Smooth muscle cell (in vitro differentiated cells): ENCODE measurements around the gene VMP1. TPM values are rescaled to one million over a fixed set of nuclear protein-coding genes. Genes with fewer than 3 reads are reported as not detected.
"Not testable (repeated sequence)": the region's sequence is repeated elsewhere in the genome, so short reads cannot be mapped to it uniquely, and the experiment has no call there.

Experiments used
- DNase-seq: peaks from one replicate; lab custom pipeline; 2025; ENCODE audit not compliant: unreplicated experiment; lab: John Stamatoyannopoulos, UW
- H2AFZ ChIP-seq: fragments of 200-600 bp; sonication (generic); 2 replicates; pipeline ENCODE4 v1.6.0; 2016; ENCODE audit warnings: antibody characterized with exemption, low read depth, mild to moderate bottlenecking
- H3F3A ChIP-seq: fragments of 200-600 bp; sonication (generic); 2 replicates; pipeline ENCODE4 v1.6.0; 2017; ENCODE audit warnings: antibody characterized with exemption, low read depth
- H3K27ac ChIP-seq: fragments of 200-600 bp; sonication (generic); 2 replicates; pipeline ENCODE4 v1.5.1; 2016; ENCODE audit warnings: low read depth, mild to moderate bottlenecking
- H3K27me3 ChIP-seq: fragments of 200-600 bp; sonication (generic); 2 replicates; pipeline ENCODE4 v1.6.1; 2016; ENCODE audit warnings: low read depth, mild to moderate bottlenecking
- H3K36me3 ChIP-seq: fragments of 200-600 bp; sonication (generic); 2 replicates; pipeline ENCODE4 v1.5.1; 2016; ENCODE audit warnings: low read depth
- H3K4me1 ChIP-seq: fragments of 200-600 bp; sonication (generic); 2 replicates; pipeline ENCODE4 v1.5.1; 2016; ENCODE audit warnings: low read depth
- H3K4me2 ChIP-seq: fragments of 200-600 bp; sonication (generic); 2 replicates; pipeline ENCODE4 v1.6.0; 2016; ENCODE audit warnings: mild to moderate bottlenecking
- H3K4me3 ChIP-seq: fragments of 200-600 bp; sonication (generic); 2 replicates; pipeline ENCODE4 v1.5.1; 2016; ENCODE audit warnings: mild to moderate bottlenecking
- H3K79me2 ChIP-seq: fragments of 200-600 bp; sonication (generic); 2 replicates; pipeline ENCODE4 v1.6.0; 2016; ENCODE audit warnings: low read depth, mild to moderate bottlenecking
- H3K9ac ChIP-seq: fragments of 200-600 bp; sonication (generic); 2 replicates; pipeline ENCODE4 v1.6.0; 2016; ENCODE audit warnings: low read depth
- H3K9me3 ChIP-seq: fragments of 200-600 bp; sonication (generic); replicated peaks from 2 replicates; pipeline ENCODE4 v1.5.1; 2016; ENCODE audit warnings: low read depth
- H4K20me1 ChIP-seq: fragments of 200-600 bp; sonication (generic); 2 replicates; pipeline ENCODE4 v1.6.0; 2016; ENCODE audit warnings: low read depth
- WGBS: methylation state at CpG from one replicate; pipeline ENCODE4 v1.1.7; 2016; ENCODE audit warnings: low lambda C conversion rate; 5-methylcytosine and 5-hydroxymethylcytosine counted together
- polyA plus RNA-seq: library from polyadenylated mRNA; unstranded; fragments of >200 nt; fragmentation: Nextera tagmentation; extraction: Ambion mirVana; gene quantifications from 2 replicates; pipeline ENCODE4 v1.2.1, GENCODE V29; 2016
- total RNA-seq: library from RNA; depleted of rRNA; stranded (reverse); fragments of >200 nt; gene quantifications from 2 replicates; pipeline ENCODE4 v1.2.3, GENCODE V29; 2014
- TF ChIP-seq, protein P1 (sequence below): fragments of 200-600 bp; sonication (generic); IDR thresholded peaks from 2 replicates; pipeline ENCODE4 v1.5.1; 2017; ENCODE audit warnings: borderline replicate concordance, mild to moderate bottlenecking, antibody characterized with exemption; ENCODE audit not compliant: insufficient read depth, poor library complexity, severe bottlenecking

VMP1 gene
- total and polyA plus RNA-seq, 2 experiments from 2014 or later, result 102 to 545 TPM

DNA sequence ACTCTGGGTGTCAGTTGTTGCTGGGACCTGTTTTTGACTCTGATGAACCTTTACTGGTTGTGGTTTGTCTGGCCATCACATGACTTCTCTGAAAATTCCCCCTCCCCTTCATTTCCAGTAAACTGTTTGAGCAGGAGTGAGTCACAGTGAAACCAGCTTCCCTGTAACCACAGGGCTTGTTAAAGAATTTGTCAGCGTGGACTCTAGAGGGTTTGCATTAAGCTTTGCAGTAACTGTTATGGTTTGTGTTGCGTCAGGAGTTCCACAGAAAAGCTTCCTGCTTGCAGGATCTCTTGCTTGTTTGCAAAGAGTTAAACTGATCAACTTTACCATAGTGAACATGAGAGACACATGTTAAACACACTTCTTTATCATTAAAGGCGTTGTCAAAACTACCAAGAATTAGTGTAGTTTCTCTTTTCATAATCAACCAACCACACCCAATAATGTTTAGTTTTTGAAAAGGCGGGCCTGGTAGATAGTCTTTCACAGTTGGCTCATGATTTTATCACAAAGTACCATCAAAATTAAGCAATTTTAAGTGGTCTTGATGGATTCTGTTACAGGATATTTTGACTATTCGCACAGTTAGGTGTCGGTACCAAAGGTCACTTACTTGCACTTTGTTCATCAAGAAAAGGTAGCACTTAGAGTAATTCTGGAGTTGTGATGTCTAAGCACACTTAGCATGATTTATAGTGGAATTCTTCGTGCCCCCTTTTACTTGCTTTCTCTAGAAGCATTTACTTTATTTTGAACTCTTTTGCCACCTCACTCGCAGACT is 79.3 kb downstream of the VMP1 start:
- H3K9ac ChIP-seq, result peak overlapping the region; percentile 95
- peaks cover 48% of the 10 kb centered on the region for H3K4me1 ChIP-seq
- H3F3A ChIP-seq, result peaks cover 38% of the 10 kb centered on the region
- H3K27me3 ChIP-seq, result no peaks in the 10 kb centered on the region
- no peaks in the 10 kb centered on the region for H3K9me3 ChIP-seq
- 4% methylated on average over 8 of the region's 8 CpGs for WGBS
- peak overlapping the region; percentile 100 for H3K27ac ChIP-seq
- TF ChIP-seq, protein P1, sequence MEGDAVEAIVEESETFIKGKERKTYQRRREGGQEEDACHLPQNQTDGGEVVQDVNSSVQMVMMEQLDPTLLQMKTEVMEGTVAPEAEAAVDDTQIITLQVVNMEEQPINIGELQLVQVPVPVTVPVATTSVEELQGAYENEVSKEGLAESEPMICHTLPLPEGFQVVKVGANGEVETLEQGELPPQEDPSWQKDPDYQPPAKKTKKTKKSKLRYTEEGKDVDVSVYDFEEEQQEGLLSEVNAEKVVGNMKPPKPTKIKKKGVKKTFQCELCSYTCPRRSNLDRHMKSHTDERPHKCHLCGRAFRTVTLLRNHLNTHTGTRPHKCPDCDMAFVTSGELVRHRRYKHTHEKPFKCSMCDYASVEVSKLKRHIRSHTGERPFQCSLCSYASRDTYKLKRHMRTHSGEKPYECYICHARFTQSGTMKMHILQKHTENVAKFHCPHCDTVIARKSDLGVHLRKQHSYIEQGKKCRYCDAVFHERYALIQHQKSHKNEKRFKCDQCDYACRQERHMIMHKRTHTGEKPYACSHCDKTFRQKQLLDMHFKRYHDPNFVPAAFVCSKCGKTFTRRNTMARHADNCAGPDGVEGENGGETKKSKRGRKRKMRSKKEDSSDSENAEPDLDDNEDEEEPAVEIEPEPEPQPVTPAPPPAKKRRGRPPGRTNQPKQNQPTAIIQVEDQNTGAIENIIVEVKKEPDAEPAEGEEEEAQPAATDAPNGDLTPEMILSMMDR, result no peak
- no peak overlapping the region for H2AFZ ChIP-seq
- H3K36me3 ChIP-seq, result no peaks in the 10 kb centered on the region
- peak overlapping the region; percentile 40 for H3K4me3 ChIP-seq
- H4K20me1 ChIP-seq, result no peaks in the 10 kb centered on the region
- peak overlapping the region; percentile 85 for H3K4me2 ChIP-seq
- H3K79me2 ChIP-seq, result peaks cover 49% of the 10 kb centered on the region
- DNase-seq, result no peak

DNA sequence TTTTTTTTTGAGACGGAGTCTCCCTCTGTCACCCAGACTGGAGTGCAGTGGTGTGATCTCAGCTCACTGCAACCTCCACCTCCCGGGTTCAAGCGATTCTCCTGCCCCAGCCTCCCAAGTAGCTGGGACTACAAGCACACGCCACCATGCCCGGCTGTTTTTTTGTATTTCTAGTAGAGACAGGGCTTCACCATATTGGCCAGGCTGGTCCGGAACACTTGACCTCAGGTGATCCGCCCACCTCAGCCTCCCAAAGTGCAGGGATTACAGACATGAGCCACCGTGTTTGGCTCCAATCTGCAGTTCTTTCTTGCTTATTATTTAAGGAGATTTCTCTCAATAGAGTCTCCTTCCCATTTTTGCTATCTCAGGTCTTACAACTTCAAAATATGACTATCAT is 82.4 kb downstream of the VMP1 start:
- DNase-seq, result not testable (repeated sequence)

DNA sequence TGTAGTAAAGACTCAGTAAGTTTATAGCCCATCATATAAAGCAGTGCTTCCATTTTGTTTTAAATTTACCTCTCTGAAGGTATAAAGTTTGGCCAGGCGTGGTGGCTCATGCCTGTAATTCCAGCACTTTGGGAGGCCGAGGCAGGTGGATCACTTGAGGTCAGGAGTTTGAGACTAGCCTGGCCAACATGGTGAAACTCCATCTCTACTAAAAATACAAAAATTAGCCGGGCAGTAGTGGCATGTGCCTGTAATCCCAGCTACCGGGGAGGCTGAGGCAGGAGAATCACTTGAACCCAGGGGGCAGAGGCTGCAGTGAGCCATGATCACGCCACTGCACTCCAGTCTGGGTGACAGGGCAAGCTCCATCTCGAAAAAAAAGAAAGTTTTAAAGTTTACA is 83.0 kb downstream of the VMP1 start:
- not testable (repeated sequence) for H3K27me3 ChIP-seq, H2AFZ ChIP-seq, H3K9me3 ChIP-seq, H3K4me3 ChIP-seq, H3K36me3 ChIP-seq, DNase-seq, H4K20me1 ChIP-seq, H3K4me2 ChIP-seq, H3K9ac ChIP-seq
- Histone ChIP-seq H3F3A (peaks cover 24% of the 10 kb centered on the region), H3K79me2 (peaks cover 37% of the 10 kb centered on the region), H3K27ac (peak overlapping the region; percentile 39), H3K4me1 (peaks cover 20% of the 10 kb centered on the region)
- 93% methylated on average over 6 of the region's 6 CpGs for WGBS

More for the DNA sequence above, 82.4 kb downstream of the VMP1 start:
- Histone ChIP-seq H3F3A (peaks cover 30% of the 10 kb centered on the region), H3K4me1 (peaks cover 26% of the 10 kb centered on the region), H3K79me2 (peaks cover 42% of the 10 kb centered on the region), H3K27ac (peak overlapping the region; percentile 39)
- not testable (repeated sequence) for H2AFZ ChIP-seq, H3K9ac ChIP-seq, H3K27me3 ChIP-seq, H4K20me1 ChIP-seq, H3K9me3 ChIP-seq, H3K4me2 ChIP-seq, H3K4me3 ChIP-seq, H3K36me3 ChIP-seq
- WGBS, result 95% methylated on average over 8 of the region's 8 CpGs

DNA sequence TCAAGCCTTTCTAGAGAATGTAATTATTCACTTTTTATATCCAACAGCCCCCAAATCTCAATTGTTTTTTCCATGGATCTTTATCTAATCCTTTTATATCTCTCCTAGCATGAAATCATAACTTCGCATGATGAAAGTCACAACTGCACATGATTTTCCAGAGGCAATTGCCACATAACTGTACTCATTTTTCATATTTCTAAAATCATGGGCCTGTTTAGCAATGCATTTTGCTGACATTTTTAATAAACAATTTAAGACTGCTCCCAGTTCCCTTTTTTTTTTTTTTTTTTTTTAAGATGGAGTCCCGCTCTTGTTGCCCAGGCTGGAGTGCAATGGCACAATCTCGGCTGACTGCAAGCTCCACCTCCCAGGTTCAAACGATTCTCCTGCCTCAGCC is 83.5 kb downstream of the VMP1 start:
- Histone ChIP-seq H4K20me1 (no peaks in the 10 kb centered on the region), H3K27ac (no peak overlapping the region), H3K4me3 (no peak overlapping the region), H3K9me3 (no peaks in the 10 kb centered on the region), H3K36me3 (no peaks in the 10 kb centered on the region), H3F3A (peaks cover 19% of the 10 kb centered on the region), H3K4me1 (peaks cover 15% of the 10 kb centered on the region), H3K79me2 (peaks cover 37% of the 10 kb centered on the region), H3K9ac (no peak overlapping the region), H2AFZ (no peak overlapping the region), H3K4me2 (no peak overlapping the region), H3K27me3 (no peaks in the 10 kb centered on the region)
- 91% methylated on average over 4 of the region's 4 CpGs for WGBS
- DNase-seq, result no peak
- TF ChIP-seq, protein P1, result no peak
